ENCODE results near the gene RAD54L.

Gene RAD54L

DNA sequence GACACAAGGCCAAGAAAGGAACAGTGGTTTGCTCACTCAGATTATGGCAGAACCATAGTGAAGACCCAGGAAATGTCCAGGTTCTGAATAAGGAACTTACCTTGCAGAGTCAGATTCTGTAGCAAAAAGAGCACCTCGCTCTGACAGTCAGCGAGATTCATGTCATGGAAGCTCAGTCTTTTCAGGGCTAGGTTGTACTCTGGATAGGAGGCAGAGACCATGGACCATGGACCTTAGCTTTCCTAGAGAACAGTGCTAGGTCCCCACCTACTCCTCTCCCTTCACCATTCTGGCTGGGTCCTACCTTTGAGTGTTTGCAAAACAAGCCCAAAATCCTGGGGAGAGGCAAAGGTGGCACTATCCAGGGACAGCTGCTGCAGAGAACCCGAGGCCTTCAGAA, 32.5 kb downstream of the RAD54L start:
- Histone ChIP-seq H3K4me3 (no peak overlapping the region), H3K27ac (no peak overlapping the region)

DNA sequence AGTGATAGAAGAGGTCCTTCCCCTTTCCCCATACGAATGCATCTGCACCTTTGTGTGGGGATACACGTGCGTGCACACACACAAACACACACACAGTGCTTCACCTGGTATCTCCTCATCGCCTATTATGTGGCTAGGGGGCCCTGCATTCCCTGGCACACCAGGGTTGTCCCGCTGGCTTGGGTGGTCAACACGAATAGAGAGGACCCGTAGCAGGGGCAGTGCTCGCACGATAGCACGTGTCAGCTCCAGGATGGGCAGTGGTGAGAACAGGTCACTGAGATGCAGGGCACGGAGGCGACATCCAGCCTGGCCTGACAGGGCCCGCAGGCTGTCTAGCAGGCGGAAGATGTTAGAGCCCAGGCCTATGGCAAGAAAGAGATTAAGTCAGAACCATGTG, 33.5 kb downstream of the RAD54L start:
- H3K27ac ChIP-seq = no peak overlapping the region
- H3K4me3 ChIP-seq = no peak overlapping the region

DNA sequence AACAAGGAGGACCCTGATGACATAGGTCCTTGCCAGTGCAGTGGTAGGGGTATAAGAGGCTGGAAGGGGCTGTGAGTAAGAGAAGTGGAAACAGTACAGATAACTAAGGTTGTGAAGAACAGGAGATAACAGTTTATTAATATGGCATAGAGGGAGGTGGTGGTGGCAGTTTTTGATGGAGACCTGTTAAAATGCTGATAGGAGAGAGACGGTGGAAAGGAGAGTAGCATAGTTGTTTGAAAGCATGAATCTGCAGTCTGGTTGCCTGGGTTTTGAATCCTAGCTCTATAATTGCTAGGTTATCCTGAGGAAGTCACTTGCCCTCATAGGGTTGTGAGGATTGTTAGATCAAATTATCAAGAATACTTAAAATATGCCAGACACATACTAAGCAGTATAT, 36.5 kb downstream of the RAD54L start:
- H3K27ac ChIP-seq = no peak overlapping the region
- no peak overlapping the region for H3K4me3 ChIP-seq

DNA sequence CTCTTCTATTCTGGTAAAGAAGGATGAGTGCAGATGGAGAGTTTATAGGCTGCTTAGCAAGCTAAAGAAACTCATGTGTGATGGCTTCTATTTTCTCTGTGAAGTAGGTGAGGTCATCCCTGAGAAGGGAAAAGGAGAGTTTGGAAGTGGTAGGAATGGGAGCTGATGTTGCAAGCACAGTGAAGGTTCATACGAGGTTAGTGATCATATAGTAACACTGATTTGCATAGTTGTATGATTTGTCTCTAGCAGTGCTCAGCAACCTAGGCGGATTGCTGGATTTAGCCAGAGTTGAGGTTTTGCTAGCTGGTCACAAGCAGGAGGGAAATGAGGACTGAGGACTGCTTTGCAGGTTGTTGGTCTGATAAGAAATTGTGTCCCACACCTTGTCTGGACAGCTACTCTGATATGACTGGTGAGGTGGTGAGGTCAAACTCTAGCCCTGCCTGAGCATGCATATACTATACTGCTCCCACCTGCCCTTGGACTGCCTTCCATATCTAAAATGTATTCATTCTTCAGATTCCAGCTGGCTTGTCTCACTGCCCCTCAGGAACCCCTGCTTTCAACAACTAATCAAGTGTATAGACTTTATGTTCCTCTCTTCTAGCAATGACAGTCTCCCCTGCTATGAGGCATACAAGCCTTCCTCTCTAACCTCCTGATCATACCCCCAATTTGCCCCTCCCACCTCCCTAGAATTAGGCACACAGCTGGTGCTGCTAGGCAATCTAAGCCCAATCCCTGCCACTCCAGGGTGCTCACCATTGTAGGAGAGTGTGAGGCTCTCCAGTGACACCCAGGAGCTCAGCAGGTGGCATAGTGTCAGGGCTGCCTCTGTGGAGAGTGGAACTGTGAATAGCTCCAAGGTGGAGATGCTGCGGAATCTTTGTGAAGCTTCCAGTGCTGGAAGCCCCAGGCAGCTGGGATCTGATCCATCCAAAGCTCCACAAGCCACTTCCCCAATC, 37.3 kb downstream of the RAD54L start:
- H3K27ac ChIP-seq = no peak overlapping the region
- H3K4me3 ChIP-seq = no peak overlapping the region

DNA sequence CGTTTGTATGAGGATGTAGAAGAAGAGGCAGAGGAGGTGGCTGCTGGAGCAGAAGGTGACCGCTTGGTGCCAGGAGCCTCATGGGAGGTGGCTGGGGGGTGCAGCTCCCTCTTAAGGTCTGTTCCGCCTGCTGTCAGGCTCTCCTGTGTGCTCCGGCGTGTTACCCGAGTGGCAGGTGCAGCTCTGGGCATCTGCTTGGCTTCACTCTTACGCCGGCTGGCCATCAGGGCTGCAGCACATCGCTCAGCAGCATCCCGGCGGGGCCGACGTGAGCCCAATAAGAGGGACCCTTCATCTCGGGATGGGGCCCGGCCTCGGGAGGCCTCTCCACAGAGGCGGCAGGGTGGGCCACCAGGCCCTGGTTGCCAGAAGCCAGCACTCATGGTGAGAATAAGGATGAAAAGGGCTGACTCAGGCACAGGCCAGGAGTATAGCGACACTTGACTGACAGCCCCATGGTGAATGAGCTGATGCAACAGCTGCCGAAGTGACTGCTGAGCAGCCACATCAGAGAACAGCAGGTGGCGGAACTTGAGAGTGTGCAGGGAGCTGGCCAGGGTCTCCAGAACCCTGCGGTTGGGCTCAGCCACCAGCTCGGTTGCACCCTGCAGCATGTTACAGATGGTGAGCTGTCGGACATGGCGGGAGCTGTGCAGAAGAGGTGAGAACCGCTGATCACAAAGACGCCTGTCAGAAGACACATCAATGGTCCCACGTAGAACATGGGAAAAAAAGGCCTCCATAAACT, 38.3 kb downstream of the RAD54L start:
- Histone ChIP-seq H3K27ac (no peak overlapping the region), H3K4me3 (no peak overlapping the region)

DNA sequence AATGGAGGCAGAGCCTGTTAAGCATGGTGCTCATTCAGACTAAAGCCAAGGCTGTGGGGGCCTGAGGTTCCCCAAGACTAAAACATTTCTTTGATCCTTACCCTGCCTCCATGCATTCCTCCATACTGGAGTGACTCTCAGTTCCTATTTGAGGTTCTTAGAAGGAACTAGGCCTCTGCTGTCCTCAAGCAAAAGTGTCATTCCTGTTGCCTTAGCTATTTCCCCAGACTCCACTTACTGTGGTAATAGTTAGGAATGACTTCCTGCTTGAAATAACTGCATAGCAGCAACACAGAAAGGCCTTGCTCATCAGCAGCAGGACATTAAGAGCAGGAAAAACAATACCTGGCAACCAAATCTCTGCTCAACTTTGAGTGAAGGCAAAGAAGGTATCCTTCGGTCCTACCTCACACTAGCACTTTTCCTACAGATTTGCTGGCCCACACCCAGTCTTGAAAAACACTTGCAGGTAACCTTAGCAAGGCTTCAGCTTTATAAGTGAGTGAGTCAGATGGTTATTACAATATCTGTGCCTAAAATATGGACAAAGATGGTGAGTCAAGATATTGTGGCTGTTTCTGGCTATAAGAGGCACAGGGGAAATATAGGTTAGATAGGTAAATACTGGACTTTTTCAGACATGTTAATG, 41.0 kb downstream of the RAD54L start:
- no peak overlapping the region for H3K4me3 ChIP-seq

DNA sequence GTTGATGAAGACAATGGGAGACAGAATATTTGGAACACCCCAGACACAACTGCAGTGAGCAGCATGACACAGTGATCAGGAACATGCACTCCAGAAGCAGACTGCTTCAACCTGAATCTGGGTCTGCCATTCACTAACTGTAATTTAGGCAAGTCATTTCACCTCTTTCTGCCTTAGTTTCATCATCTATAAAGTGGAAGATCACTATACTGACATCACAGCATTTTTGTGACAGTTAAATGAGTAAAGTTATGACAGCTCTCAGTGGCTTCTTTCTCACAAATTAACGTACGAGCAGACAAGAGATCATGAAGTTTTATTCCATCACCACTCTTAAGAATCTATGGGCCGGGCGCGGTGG, 41.6 kb downstream of the RAD54L start:
- Histone ChIP-seq H3K27ac (no peak overlapping the region), H3K4me3 (no peak overlapping the region)

More for the DNA sequence above, 41.0 kb downstream of the RAD54L start:
- H3K27ac ChIP-seq = no peak overlapping the region

DNA sequence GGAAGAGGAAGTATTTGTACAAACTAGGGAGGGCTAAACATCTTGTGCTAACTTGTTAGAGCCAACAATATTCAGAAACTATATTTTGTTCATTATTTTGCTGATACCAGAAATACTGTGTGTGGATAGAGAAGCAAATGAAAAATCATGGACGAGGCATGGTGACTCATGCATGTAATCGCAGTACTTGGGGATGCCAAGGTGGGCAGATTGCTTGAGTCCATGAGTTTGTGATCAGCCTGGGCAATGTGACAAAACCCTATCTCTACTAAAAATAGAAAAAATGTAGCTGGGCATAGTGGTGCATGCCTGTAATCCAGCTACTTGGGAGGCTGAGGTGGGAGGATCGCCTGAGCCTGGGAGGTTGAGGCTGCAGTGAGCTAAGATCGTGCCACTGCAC, 42.4 kb downstream of the RAD54L start:
- Histone ChIP-seq H3K27ac (no peak overlapping the region), H3K4me3 (no peak overlapping the region)

DNA sequence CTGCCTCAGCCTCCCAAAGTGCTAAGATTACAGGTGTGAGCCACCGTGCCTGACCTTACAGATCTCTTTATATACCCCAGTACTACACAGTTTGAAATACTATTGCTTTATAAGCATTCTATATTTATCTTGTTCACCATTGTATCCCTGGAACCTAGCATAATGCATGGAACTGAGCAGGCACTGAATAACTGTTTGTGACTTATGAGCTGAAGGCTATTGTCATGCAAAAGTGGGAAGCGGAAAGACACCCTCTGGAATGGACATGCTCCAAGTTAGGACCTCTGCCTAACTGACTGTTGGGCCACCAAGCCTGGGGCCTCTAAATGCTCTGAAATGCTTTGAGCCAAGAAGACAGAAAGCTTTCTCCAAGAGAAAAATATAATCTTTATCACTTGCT, 47.7 kb downstream of the RAD54L start:
- no peak overlapping the region for H3K27ac ChIP-seq
- H3K4me3 ChIP-seq = no peak overlapping the region

DNA sequence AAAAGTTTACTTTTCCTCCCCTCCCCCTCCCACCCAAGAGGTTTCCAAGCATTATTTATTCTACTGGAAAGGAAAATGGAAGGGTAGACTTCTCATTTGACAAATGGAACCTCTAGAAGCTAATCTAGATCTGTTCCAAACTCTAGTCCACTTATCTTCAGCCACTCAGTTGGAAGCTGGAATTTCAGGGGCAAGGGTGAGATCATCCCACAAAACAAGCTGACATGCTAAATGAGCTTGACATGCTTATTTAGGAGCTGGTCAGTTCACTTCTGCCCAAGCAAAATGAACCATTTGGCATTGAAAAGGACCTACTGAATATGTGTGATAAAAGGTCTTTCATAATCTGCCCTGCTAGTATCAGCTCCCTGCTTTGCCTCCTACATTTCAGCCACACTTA, 50.8 kb downstream of the RAD54L start:
- Histone ChIP-seq H3K4me3 (no peak overlapping the region), H3K27ac (peak overlapping the region in 1 of 21 experiments; percentile 31)

DNA sequence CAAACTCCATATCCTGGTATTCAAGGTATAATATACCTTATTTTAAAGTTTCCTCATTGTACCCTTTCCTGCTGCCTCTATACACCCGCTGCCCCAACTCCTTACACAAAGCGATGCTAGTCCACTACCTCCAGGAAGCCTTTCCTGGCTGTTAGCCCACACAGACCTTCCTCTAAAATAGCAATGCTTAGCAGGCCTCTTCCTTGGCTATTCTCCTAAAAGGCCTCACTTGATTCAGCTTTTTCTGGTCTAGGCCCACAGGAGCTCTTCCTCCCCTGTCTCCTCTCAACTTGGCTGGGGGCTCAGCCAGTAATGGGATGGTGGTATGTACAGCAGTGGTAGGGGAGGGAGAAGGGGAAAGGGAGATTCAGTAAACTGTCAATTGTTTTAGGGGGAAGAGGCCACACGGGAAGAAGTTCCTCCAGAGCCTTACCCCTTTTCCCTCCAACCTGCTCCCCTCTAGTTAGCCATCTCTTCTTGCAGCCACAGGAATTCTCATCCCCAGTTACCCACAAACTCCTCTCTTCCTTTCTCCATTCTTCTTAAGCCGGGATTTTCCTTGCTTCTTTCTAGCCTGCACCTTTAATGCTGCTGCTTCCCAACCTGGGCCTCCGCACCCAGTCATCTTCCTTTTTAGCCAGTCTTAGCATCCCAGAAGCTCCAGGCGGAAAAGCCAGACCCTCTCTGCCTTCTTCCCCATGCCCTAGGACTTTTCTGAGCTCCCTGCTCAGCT, 53.3 kb downstream of the RAD54L start:
- Histone ChIP-seq H3K27ac (peak overlapping the region in 20 of 21 experiments; percentile 86 to 100 (median 97)), H3K4me3 (peak overlapping the region; percentile 64 to 94 (median 79))

DNA sequence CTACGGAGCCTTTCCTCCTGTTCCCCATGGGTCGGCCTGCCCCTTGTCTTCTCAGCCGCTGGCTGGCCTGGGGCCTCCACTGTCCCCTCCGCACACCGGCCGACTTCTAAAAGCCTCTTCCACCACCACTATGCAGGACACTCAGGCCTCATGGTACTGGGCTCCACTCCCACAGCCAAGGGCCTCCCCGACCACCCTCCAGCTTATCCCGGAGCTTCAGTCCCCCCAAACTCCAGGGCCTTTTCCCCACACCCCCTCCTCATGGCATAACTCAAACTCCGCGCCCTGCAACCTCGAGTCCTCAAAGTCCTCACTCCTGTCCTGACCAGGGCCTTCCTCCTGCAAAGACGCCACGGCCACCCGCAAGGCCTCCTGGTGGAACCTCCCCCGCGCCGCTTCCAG, 53.8 kb downstream of the RAD54L start:
- H3K4me3 ChIP-seq = peak overlapping the region; percentile 64 to 94 (median 79)
- H3K27ac ChIP-seq = peak overlapping the region; percentile 75 to 100 (median 97)

DNA sequence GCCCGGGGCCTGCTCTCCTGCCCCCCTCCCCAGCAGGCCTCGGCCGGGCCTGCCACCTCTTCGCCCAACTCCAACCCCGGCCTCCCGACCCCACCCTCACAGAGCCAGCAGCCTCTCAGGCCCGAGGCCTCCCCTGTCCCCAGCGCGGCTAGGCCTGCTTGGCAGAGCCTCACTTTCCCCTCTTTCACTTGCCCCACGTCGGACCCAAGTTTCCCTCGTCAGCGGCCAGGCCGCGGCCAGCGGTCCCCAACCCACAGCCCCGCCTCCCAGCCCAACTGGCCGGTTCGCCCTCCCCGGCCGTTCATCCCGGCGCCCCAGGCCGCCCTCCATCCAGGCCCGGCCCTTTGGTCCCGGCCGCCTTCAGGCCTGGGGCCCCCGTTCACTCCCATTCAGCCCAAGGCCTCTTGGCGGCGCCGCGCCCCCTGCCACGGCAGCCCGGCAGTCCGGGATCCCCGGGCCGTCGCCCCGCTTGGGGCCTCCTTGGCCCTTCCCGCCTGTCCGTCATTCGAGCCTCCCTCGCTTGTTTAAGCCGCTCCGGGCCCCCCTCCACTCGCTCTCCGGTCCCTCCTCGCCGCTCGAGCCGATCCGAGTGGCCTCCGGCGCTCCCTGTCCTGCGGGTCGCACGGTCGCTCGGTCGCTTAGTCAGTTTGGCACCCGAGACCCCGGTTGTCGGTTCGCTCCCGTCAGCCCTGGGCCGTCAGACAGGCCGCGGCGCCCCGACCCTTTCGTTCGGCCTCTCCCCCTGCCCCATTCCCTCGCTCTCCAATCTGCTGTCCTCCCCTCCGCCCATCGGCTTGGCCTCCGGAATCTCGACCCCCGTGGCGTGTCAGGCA, 54.5 kb downstream of the RAD54L start:
- H3K4me3 ChIP-seq = peak overlapping the region; percentile 64 to 94 (median 79)
- peak overlapping the region; percentile 75 to 100 (median 97) for H3K27ac ChIP-seq

DNA sequence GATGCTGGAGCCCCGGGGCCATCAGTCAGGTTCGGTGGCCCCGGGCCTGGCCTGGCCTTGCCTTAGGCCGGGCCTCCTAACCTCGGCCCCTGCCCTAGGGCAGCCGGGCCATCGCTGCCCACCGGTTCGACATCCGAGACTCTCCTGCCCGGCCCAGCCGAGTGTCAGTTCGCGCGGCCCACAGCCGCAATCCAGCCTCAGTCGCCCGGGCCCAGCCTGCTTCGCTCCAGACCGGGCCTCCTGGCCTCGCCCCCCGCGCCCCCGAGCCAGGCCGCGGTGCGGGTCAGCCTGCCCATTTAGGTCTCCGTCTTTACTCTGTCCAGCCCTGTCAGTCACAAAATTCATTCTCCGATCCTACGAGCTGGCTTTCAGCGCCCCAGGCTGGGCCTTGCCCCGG, 55.1 kb downstream of the RAD54L start:
- Histone ChIP-seq H3K4me3 (peak overlapping the region; percentile 64 to 94 (median 79)), H3K27ac (peak overlapping the region; percentile 75 to 100 (median 97))

DNA sequence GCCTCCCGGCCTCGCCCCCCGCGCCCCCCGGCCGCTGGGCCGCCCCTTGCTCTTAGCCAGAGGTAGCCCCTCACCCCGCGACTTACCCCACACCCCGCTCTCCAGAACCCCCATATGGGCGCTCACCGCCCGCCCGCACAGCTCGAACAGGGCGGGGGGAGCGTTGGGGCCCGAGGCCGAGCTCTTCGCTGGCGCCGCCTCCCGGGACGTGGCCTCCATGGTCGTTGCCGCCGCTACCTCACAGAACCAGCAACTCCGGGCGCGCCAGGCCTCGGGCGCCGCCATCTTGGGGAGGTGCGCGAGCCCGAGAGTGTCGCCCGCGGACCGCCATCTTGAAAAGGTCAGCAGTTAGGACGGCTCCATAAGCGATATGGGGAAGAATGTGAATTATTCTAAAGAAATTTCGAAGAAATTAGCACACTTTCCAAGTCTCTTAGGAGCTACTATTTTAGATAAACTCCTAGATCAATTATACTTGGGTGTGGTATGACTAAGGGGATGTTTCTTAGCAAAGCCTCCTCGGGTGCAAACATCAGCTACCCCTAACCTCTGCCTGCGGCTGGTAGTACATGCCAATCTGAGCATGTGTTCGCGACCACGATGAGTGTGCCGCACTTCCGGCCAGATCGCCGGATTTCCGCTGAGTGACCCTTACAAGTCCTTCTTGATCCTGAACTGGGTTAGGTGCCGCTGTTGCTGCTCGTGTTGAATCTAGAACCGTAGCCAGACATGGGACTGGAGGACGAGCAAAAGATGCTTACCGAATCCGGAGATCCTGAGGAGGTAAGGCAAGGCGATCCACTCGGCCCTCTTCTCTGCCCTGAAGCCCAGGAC, 55.7 kb downstream of the RAD54L start, which contains the start of the genes LRRC41 and UQCRH:
Gene LRRC41, minus strand, starts transcription at position 579 of the 834 bp plus-strand sequence. Its CDS starts 294 bp downstream, at position 285.
Gene UQCRH, plus strand, starts transcription at position 661 of the 834 bp plus-strand sequence. Its CDS starts 69 bp downstream, at position 730.
- Histone ChIP-seq H3K27ac (peak within 1 kb of the TSS; percentile 75 to 100 (median 97)), H3K4me3 (peak within 1 kb of the TSS; percentile 64 to 94 (median 79))

DNA sequence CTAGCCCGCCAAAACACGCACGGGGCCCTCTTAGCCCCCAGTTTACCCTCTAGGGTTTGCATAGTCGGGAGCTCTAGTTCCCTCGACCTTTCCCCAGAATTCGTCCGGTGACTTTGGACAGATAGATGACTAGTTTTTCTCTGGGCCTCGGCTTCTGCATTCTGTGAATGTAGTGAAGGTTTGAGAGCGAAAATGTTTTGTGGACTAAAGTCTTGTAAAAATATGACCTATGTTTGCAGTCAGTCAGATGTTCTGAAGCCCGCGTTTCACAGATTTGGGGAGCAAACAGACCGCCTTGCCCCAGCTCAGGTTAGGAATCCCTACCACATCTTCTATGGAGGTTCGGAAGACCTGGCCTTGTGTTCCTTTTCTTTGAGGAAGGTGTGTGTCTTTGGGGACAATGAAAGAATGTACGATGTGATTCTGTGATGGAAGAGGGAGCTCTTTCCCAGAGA, 56.3 kb downstream of the RAD54L start:
- H3K4me3 ChIP-seq = peak overlapping the region; percentile 64 to 94 (median 79)
- peak overlapping the region; percentile 39 to 100 (median 97) for H3K27ac ChIP-seq

DNA sequence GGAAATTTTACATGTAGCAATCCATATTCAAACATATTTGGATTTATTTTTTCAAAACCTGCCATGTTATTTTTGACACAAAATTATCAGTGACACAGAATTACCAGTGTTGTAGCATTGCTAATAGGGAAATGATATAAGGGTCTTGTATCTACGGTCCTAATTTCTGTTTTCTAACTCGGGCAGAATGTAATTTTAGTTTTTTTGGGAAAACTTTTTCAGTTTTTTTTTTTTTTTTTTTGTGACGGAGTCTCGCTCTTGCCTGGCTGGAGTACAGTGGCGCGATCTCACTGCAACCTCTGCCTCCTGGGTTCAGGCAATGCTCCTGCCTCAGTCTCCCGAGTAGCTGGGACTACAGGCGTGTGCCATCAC, 58.6 kb downstream of the RAD54L start:
- no peak overlapping the region for H3K27ac ChIP-seq
- no peak overlapping the region for H3K4me3 ChIP-seq

Measured in skin epidermis (tissue), 12 donors.